PC-3 (cell line): ENCODE measurements around the gene PRDM5.

Source experiments
- CTCF ChIP-seq: fragments of 300-600 bp; sonication (generic); conservative IDR thresholded peaks from 2 replicates; pipeline ENCODE4 v1.5.1; 2017; ENCODE audit warnings: antibody characterized with exemption, low read depth, mild to moderate bottlenecking, low read length
- EZH2 ChIP-seq: fragments of 300-600 bp; sonication (generic); IDR thresholded peaks from one replicate; pipeline ENCODE4 v1.6.1; 2017; ENCODE audit warnings: antibody characterized with exemption, mild to moderate bottlenecking, low read length; ENCODE audit not compliant: unreplicated experiment

GRCh38 chr4:120718979-120719566 is 203.5 kb downstream of the PRDM5 start:
- TF ChIP-seq CTCF (peak; percentile 73), EZH2 (no peak)
